Mesenchymal stem cell (in vitro differentiated cells and primary cell): ENCODE measurements around the gene CDH23.

ENCODE experiments used
- DNase-seq: peaks from one replicate; pipeline ENCODE4 v3.0.0-alpha.2; 2013
- H2AFZ ChIP-seq: one replicate; pipeline ENCODE4 v1.6.1; 2013; ENCODE audit warnings: low read depth, mild to moderate bottlenecking, control low read depth, inconsistent platforms, low read length, moderate library complexity
- H2AK5ac ChIP-seq: 2 replicates; pipeline ENCODE4 v1.6.1; 2013; ENCODE audit warnings: low read length, moderate library complexity, mild to moderate bottlenecking, inconsistent platforms; ENCODE audit not compliant: severe bottlenecking
- H2BK120ac ChIP-seq: one replicate; pipeline ENCODE4 v1.6.1; 2013; ENCODE audit warnings: low read depth, mild to moderate bottlenecking, inconsistent platforms, low read length, moderate library complexity
- H2BK12ac ChIP-seq, 2 experiments: one replicate each; pipeline ENCODE4 v1.6.1; 2013; ENCODE audit warnings: inconsistent platforms in 2 of 2, low read length in 2 of 2, mild to moderate bottlenecking in 2 of 2, moderate library complexity in 2 of 2, control low read depth in 1 of 2
- H2BK15ac ChIP-seq: one replicate; pipeline ENCODE4 v1.6.1; 2013; ENCODE audit warnings: mild to moderate bottlenecking, low read depth, inconsistent platforms; ENCODE audit not compliant: poor library complexity, severe bottlenecking
- H2BK5ac ChIP-seq: 2 replicates; pipeline ENCODE4 v1.6.1; 2013; ENCODE audit warnings: low read depth, mild to moderate bottlenecking, low read length, control low read depth, inconsistent platforms; ENCODE audit not compliant: poor library complexity, severe bottlenecking
- H3K14ac ChIP-seq, 2 experiments: one replicate each; pipeline ENCODE4 v1.6.1; 2013; ENCODE audit warnings: inconsistent platforms in 2 of 2, low read length in 2 of 2, control low read depth in 1 of 2, mild to moderate bottlenecking in 1 of 2, moderate library complexity in 1 of 2
- H3K18ac ChIP-seq, 2 experiments: one replicate each; pipeline ENCODE4 v1.6.1; 2013; ENCODE audit warnings: inconsistent platforms in 2 of 2, low read length in 2 of 2, control low read depth in 1 of 2, low read depth in 1 of 2, mild to moderate bottlenecking in 1 of 2
- H3K23ac ChIP-seq, 2 experiments: one replicate each; pipeline ENCODE4 v1.6.1; 2013; ENCODE audit warnings: inconsistent platforms in 2 of 2, low read length in 2 of 2, mild to moderate bottlenecking in 2 of 2, moderate library complexity in 2 of 2, control low read depth in 1 of 2
- H3K27ac ChIP-seq: 2 replicates; pipeline ENCODE4 v1.5.1; 2013; ENCODE audit warnings: mild to moderate bottlenecking, moderate library complexity, low read length, control low read depth, inconsistent platforms; ENCODE audit not compliant: poor library complexity, severe bottlenecking
- H3K27me3 ChIP-seq, 2 experiments: 2 replicates each; pipeline versions ENCODE4 v1.6.1 to v1.7.0; 2013; ENCODE audit warnings: low read length in 2 of 2, mild to moderate bottlenecking in 2 of 2, moderate library complexity in 2 of 2, control low read depth in 1 of 2, inconsistent platforms in 1 of 2; ENCODE audit not compliant: control insufficient read depth in 1 of 2, insufficient read depth in 1 of 2
- H3K36me3 ChIP-seq, 2 experiments: 2 replicates each; pipeline versions ENCODE4 v1.6.1 to v1.7.0; 2013; ENCODE audit warnings: low read length in 2 of 2, control low read depth in 1 of 2, inconsistent platforms in 1 of 2, low read depth in 1 of 2, mild to moderate bottlenecking in 1 of 2; ENCODE audit not compliant: insufficient read depth in 2 of 2, control insufficient read depth in 1 of 2
- H3K4ac ChIP-seq, 2 experiments: one replicate each; pipeline ENCODE4 v1.6.1; 2013; ENCODE audit warnings: inconsistent platforms in 2 of 2, low read length in 2 of 2, mild to moderate bottlenecking in 2 of 2, moderate library complexity in 2 of 2, control low read depth in 1 of 2, low read depth in 1 of 2
- H3K4me1 ChIP-seq: 2 replicates; pipeline ENCODE4 v1.6.1; 2013; ENCODE audit warnings: low read depth, low read length, control low read depth; ENCODE audit not compliant: control insufficient read depth, insufficient read depth
- H3K4me2 ChIP-seq: 2 replicates; pipeline ENCODE4 v1.6.1; 2013; ENCODE audit warnings: low read length, mild to moderate bottlenecking, inconsistent platforms; ENCODE audit not compliant: poor library complexity, severe bottlenecking
- H3K4me3 ChIP-seq, 2 experiments: 2 replicates each; pipeline versions ENCODE4 v1.5.1 to v1.7.0; 2013; ENCODE audit warnings: low read length in 2 of 2, mild to moderate bottlenecking in 2 of 2, control low read depth in 1 of 2, low read depth in 1 of 2; ENCODE audit not compliant: insufficient read depth in 1 of 2
- H3K79me1 ChIP-seq: replicated peaks from 2 replicates; pipeline ENCODE4 v1.6.1; 2013; ENCODE audit warnings: mild to moderate bottlenecking, control low read depth, low read length, inconsistent platforms; ENCODE audit not compliant: poor library complexity, severe bottlenecking
- H3K9ac ChIP-seq: 2 replicates; pipeline ENCODE4 v1.7.0; 2013; ENCODE audit warnings: mild to moderate bottlenecking, low read length, moderate library complexity
- H3K9me3 ChIP-seq: 2 replicates; pipeline ENCODE4 v1.7.0; 2013; ENCODE audit warnings: mild to moderate bottlenecking, low read length; ENCODE audit not compliant: control insufficient read depth
- H4K8ac ChIP-seq: one replicate; pipeline ENCODE4 v1.6.1; 2013; ENCODE audit warnings: inconsistent platforms, mild to moderate bottlenecking, low read length, moderate library complexity
- H4K91ac ChIP-seq: one replicate; pipeline ENCODE4 v1.6.1; 2013; ENCODE audit warnings: mild to moderate bottlenecking, low read length, inconsistent platforms
- WGBS: methylation state at CpG from one replicate; pipeline ENCODE4 v1.1.7; 2013; ENCODE audit warnings: mixed read lengths; 5-methylcytosine and 5-hydroxymethylcytosine counted together

CDH23 gene

DNA sequence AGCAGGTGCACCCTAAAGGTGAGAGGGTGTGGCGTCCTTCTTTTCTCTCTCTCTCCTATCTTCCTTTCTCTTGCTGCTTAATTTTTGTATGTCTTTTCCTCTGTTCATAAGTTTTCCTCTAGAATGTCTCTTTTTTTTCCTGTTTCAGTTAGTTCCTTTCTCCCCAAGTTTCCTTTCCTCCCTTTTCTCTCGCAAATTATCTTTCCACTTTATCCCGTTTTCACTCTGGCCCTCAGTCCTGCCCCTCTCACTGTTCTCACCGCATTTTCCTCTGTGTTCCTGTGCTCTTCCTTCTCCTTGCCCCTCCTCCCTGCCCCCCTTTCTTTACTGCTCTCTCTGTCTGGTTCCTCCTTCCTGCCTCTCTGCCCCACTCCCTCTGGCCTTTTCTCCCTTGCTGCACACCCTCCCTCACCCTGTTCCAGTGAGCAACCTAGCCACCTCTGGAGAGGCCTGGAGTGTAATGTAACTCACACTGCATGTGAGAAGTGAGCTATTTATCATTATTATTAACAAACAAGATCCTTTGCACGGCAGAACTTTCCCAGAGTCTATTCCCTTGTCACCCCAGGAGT, 164.4 kb downstream of the CDH23 start:
- Histone ChIP-seq H3K4me1 (no peaks in the 10 kb centered on the region), H2BK12ac (no peak overlapping the region), H3K4ac (no peak overlapping the region), H3K9me3 (no peaks in the 10 kb centered on the region), H3K27me3 (peaks cover 60 to 63% of the 10 kb centered on the region in 2 experiments), H2BK120ac (no peak overlapping the region), H3K4me3 (no peak overlapping the region), H3K79me1 (no peaks in the 10 kb centered on the region), H4K8ac (no peak overlapping the region), H2BK5ac (no peak overlapping the region), H3K14ac (no peak overlapping the region), H4K91ac (no peak overlapping the region), H3K23ac (peak overlapping the region in 1 of 2 experiments; percentile 76), H3K27ac (no peak overlapping the region), H3K9ac (no peak overlapping the region), H2AFZ (no peak overlapping the region), H3K36me3 (no peaks in the 10 kb centered on the region), H2BK15ac (no peak overlapping the region), H3K4me2 (no peak overlapping the region), H3K18ac (no peak overlapping the region), H2AK5ac (no peak overlapping the region)
- DNase-seq: no peak
- WGBS: 34% methylated on average over 5 of the region's 5 CpGs

DNA sequence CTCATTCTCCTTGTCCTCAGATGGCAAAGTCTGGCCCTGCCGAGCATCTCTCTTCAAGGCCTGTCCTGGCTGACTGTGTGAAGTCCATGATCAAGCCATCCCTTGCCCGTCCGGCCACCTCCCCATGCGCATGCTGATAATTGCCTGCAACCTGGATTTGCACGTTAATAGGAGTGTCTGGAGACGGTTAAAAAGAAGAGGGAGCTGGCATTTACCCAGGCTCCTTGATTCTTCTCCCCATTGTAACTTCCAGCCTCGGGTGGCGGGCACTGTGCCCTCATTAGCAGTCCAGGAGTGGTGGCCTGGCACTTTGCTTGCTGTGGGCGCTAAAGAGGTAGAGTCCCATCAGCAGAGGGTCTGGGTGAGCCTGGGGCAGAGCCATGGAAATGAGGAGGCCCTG, 165.5 kb downstream of the CDH23 start:
- no peak overlapping the region for H2AFZ ChIP-seq
- H2BK15ac ChIP-seq: no peak overlapping the region
- H3K4me1 ChIP-seq: no peaks in the 10 kb centered on the region
- H3K36me3 ChIP-seq: no peaks in the 10 kb centered on the region
- 88% methylated on average over 9 of the region's 9 CpGs for WGBS
- no peak overlapping the region for H2AK5ac ChIP-seq
- H3K79me1 ChIP-seq: no peaks in the 10 kb centered on the region
- H2BK120ac ChIP-seq: no peak overlapping the region
- H4K8ac ChIP-seq: no peak overlapping the region
- no peak overlapping the region for H2BK12ac ChIP-seq
- H3K23ac ChIP-seq: no peak overlapping the region
- H3K18ac ChIP-seq: no peak overlapping the region
- H3K4me2 ChIP-seq: no peak overlapping the region
- DNase-seq: no peak
- no peaks in the 10 kb centered on the region for H3K9me3 ChIP-seq
- peaks cover 66 to 69% of the 10 kb centered on the region in 2 experiments for H3K27me3 ChIP-seq
- H3K9ac ChIP-seq: no peak overlapping the region
- H3K14ac ChIP-seq: no peak overlapping the region
- H3K27ac ChIP-seq: no peak overlapping the region
- H4K91ac ChIP-seq: no peak overlapping the region
- H3K4ac ChIP-seq: no peak overlapping the region
- H2BK5ac ChIP-seq: no peak overlapping the region
- H3K4me3 ChIP-seq: no peak overlapping the region

DNA sequence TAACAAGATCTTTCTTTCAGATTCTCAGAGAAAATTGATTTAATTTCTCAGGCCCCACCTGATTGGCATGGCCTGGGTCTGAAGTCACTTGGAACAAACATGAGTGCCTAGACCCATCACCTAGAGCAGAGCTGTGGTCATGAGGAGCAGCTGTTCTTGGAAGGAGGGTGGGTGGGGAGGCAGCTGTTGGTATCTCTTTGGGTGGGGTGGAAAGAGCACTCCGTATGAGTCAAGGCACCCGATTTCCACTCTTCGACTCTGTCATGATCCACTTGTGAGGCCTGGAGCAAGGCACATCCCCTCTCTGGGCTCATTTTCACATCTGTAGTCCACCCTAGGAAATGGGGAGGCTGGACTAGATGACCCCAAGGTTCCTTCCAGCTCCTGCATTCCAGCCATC, 166.2 kb downstream of the CDH23 start:
- no peak overlapping the region for H3K4ac ChIP-seq
- H2AFZ ChIP-seq: no peak overlapping the region
- no peak overlapping the region for H4K8ac ChIP-seq
- H3K9ac ChIP-seq: no peak overlapping the region
- no peak overlapping the region for H3K18ac ChIP-seq
- no peaks in the 10 kb centered on the region for H3K79me1 ChIP-seq
- peaks cover 67 to 70% of the 10 kb centered on the region in 2 experiments for H3K27me3 ChIP-seq
- H3K4me2 ChIP-seq: no peak overlapping the region
- H2BK15ac ChIP-seq: no peak overlapping the region
- no peak overlapping the region for H2BK12ac ChIP-seq
- no peak overlapping the region for H2AK5ac ChIP-seq
- no peak for DNase-seq
- H3K9me3 ChIP-seq: no peaks in the 10 kb centered on the region
- H2BK120ac ChIP-seq: no peak overlapping the region
- H2BK5ac ChIP-seq: no peak overlapping the region
- WGBS: 92% methylated on average over 2 of the region's 3 CpGs
- no peaks in the 10 kb centered on the region for H3K36me3 ChIP-seq
- H3K23ac ChIP-seq: no peak overlapping the region
- H3K14ac ChIP-seq: no peak overlapping the region
- no peak overlapping the region for H3K27ac ChIP-seq
- H4K91ac ChIP-seq: no peak overlapping the region
- H3K4me1 ChIP-seq: no peaks in the 10 kb centered on the region
- no peak overlapping the region for H3K4me3 ChIP-seq

DNA sequence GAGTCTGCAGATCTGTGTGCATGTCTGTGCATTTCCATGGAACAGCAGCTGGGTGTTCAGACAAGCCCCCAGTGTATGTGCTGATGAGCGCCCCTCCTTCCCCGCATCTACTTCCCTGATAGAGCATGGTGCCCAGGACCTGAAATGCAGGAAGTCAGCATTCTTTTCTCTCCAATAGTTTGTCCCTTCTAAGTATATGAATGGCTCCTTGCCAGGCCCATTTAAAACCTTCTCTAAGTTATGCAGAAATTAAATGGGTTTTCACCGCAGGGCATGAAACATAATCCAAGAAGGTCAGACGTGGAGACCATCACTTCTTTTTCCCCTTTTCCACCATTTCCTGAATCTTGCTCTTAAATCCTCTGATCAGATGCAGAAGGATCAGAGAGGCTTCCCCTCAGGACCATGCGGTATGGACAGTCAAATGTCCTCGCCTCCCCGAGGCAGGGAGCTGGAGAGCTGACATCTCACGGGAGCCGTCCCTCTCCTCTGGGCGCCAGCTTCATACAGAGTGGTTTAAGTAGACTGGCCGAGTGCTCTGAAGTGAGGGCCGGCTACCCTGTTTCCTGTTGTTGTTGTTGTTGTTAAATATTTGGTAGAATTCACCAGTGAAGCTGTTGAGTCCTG, 167.6 kb downstream of the CDH23 start:
- Histone ChIP-seq H3K79me1 (no peaks in the 10 kb centered on the region), H3K18ac (no peak overlapping the region), H2BK12ac (no peak overlapping the region), H3K9ac (no peak overlapping the region), H3K27me3 (peaks cover 58 to 63% of the 10 kb centered on the region in 2 experiments), H3K36me3 (no peaks in the 10 kb centered on the region), H3K4me3 (no peak overlapping the region), H4K91ac (no peak overlapping the region), H2BK15ac (no peak overlapping the region), H2BK120ac (no peak overlapping the region), H2AK5ac (no peak overlapping the region), H3K23ac (no peak overlapping the region), H2AFZ (no peak overlapping the region), H3K27ac (no peak overlapping the region), H2BK5ac (no peak overlapping the region), H3K14ac (no peak overlapping the region), H3K4me2 (no peak overlapping the region), H4K8ac (no peak overlapping the region), H3K4ac (no peak overlapping the region), H3K9me3 (no peaks in the 10 kb centered on the region), H3K4me1 (no peaks in the 10 kb centered on the region)
- WGBS: 55% methylated on average over 12 of the region's 12 CpGs
- no peak for DNase-seq
